ENCODE measurements around the gene CDIP1. TPM values are rescaled to one million over a fixed set of nuclear protein-coding genes. Genes with fewer than 3 reads are reported as not detected.

The CDIP1 gene
- total RNA-seq, 2 experiments from 2014 or later: 13.5 to 34.2 TPM

- Histone ChIP-seq H3K4me2 (ENCODE audit: low read length) (no peak overlapping the region), H3K4me3 (ENCODE audit: low read depth, low read length, poor library complexity, severe bottlenecking) (no peak overlapping the region), H2AFZ (ENCODE audit: low read length) (no peak overlapping the region), H4K20me1 (ENCODE audit: insufficient read depth, low read length) (no peaks in the 10 kb centered on the region), H3K27ac (ENCODE audit: low read depth, low read length, poor library complexity, severe bottlenecking) (no peak overlapping the region), H3K4me1 (ENCODE audit: insufficient read depth, low read length, poor library complexity, severe bottlenecking) (peaks cover 6% of the 10 kb centered on the region), H3K9me2 (ENCODE audit: insufficient read depth, low read length) (no peaks in the 10 kb centered on the region), H3K79me2 (ENCODE audit: insufficient read depth, low read depth, low read length) (peaks cover 13% of the 10 kb centered on the region; the same call in 1 of the 2 replicates), H3K36me3 (ENCODE audit: insufficient read depth, low read length) (peaks cover 66% of the 10 kb centered on the region), H3K9me3 (ENCODE audit: low read length) (no peaks in the 10 kb centered on the region)
- TF ChIP-seq EZH2phosphoT487 (IDR thresholded peaks at IDR 0.05; ENCODE audit: borderline replicate concordance, low read depth, low read length): no peak
- TF ChIP-seq CTCF (conservative IDR thresholded peaks at IDR 0.05; ENCODE audit: low read length): no peak
- intact Hi-C loops (cut with micrococcal nuclease; ENCODE audit: unreplicated experiment): no loop called here
- no peak for DNase-seq (ENCODE audit: low spot score)
- no TSS peak for BruUV-seq (replicated peaks)
- CTCF ChIA-PET (ENCODE audit: unreplicated experiment): no interaction called here
- POLR2A ChIA-PET: no interaction called here
Observed at GRCh38 chr16:4467916-4468315, 70.7 kb downstream of the CDIP1 start.

- Histone ChIP-seq H3K4me2 (ENCODE audit: low read length) (no peak overlapping the region), H3K9me2 (ENCODE audit: insufficient read depth, low read length) (no peaks in the 10 kb centered on the region), H2AFZ (ENCODE audit: low read length) (no peak overlapping the region), H3K79me2 (ENCODE audit: insufficient read depth, low read depth, low read length) (no peaks in the 10 kb centered on the region), H3K27ac (ENCODE audit: low read depth, low read length, poor library complexity, severe bottlenecking) (no peak overlapping the region), H4K20me1 (ENCODE audit: insufficient read depth, low read length) (no peaks in the 10 kb centered on the region), H3K4me3 (ENCODE audit: low read depth, low read length, poor library complexity, severe bottlenecking) (no peak overlapping the region), H3K4me1 (ENCODE audit: insufficient read depth, low read length, poor library complexity, severe bottlenecking) (no peaks in the 10 kb centered on the region), H3K36me3 (ENCODE audit: insufficient read depth, low read length) (peaks cover 71% of the 10 kb centered on the region), H3K9me3 (ENCODE audit: low read length) (no peaks in the 10 kb centered on the region)
- intact Hi-C loops (cut with micrococcal nuclease; ENCODE audit: unreplicated experiment): no loop called here
- TF ChIP-seq EZH2phosphoT487 (IDR thresholded peaks at IDR 0.05; ENCODE audit: borderline replicate concordance, low read depth, low read length): no peak
- TF ChIP-seq CTCF (conservative IDR thresholded peaks at IDR 0.05; ENCODE audit: low read length): no peak
- ChIA-PET CTCF (ENCODE audit: unreplicated experiment) (interaction anchor here (0.6 kb wide), 1 partner anchor 8 kb away, joined by 3 read pairs; the partner anchor contains the start of gene NMRAL1), POLR2A (no interaction called here)
- BruUV-seq (replicated peaks): no TSS peak
- DNase-seq (ENCODE audit: low spot score): no peak
Observed at GRCh38 chr16:4465977-4466779, 72.4 kb downstream of the CDIP1 start.

- H3K4me2 ChIP-seq (ENCODE audit: low read length): no peak overlapping the region
- no peak overlapping the region for H2AFZ ChIP-seq (ENCODE audit: low read length)
- DNase-seq (ENCODE audit: low spot score): no peak
- H4K20me1 ChIP-seq (ENCODE audit: insufficient read depth, low read length): no peaks in the 10 kb centered on the region
- H3K79me2 ChIP-seq (ENCODE audit: insufficient read depth, low read depth, low read length): no peaks in the 10 kb centered on the region
- ChIA-PET CTCF (ENCODE audit: unreplicated experiment) (no interaction called here), POLR2A (no interaction called here)
- H3K27ac ChIP-seq (ENCODE audit: low read depth, low read length, poor library complexity, severe bottlenecking): no peak overlapping the region
- H3K36me3 ChIP-seq (ENCODE audit: insufficient read depth, low read length): peaks cover 85% of the 10 kb centered on the region
- TF ChIP-seq CTCF (conservative IDR thresholded peaks at IDR 0.05; ENCODE audit: low read length) (no peak), EZH2phosphoT487 (IDR thresholded peaks at IDR 0.05; ENCODE audit: borderline replicate concordance, low read depth, low read length) (no peak)
- BruUV-seq (replicated peaks): no TSS peak
- no peaks in the 10 kb centered on the region for H3K4me1 ChIP-seq (ENCODE audit: insufficient read depth, low read length, poor library complexity, severe bottlenecking)
- intact Hi-C loops (cut with micrococcal nuclease; ENCODE audit: unreplicated experiment): no loop called here
- H3K4me3 ChIP-seq (ENCODE audit: low read depth, low read length, poor library complexity, severe bottlenecking): no peak overlapping the region
- H3K9me2 ChIP-seq (ENCODE audit: insufficient read depth, low read length): no peaks in the 10 kb centered on the region
- no peaks in the 10 kb centered on the region for H3K9me3 ChIP-seq (ENCODE audit: low read length)
Observed at GRCh38 chr16:4463522-4464163, 74.9 kb downstream of the CDIP1 start.

Measured in OCI-LY7 (cell line).